Body of pancreas (tissue), 4 donors: ENCODE results near the gene SLC12A7. TPM values are rescaled to one million over a fixed set of nuclear protein-coding genes. Genes with fewer than 3 reads are reported as not detected.
A peak's percentile ranks its signal among the peaks of the same experiment; 100 is the strongest.

Source experiments
- ATAC-seq: fragments of 150-250 bp; one replicate; pipeline ENCODE4 v1.9.1; 2016
- DNase-seq, 4 donors: peaks; one replicate each; pipeline ENCODE4 v3.0.0-alpha.2; 2019
- H3K27ac ChIP-seq, 4 donors: fragments of 200-600 bp; sonication (generic); 1 replicate in 3 of 4; 2 replicates in 1 of 4; pipeline versions ENCODE4 v1.5.1 to v1.6.1; 2016 to 2019; ENCODE audit warnings: mild to moderate bottlenecking in 1 of 4, mixed read lengths in 1 of 4, moderate library complexity in 1 of 4
- H3K27me3 ChIP-seq, 2 donors: fragments of 200-600 bp; sonication (generic); one replicate each; pipeline ENCODE4 v1.6.0; 2016; ENCODE audit warnings: mild to moderate bottlenecking in 1 of 2
- H3K36me3 ChIP-seq, 2 donors: fragments of 200-600 bp; sonication (generic); replicated peaks in 1 of 2; 2 replicates each; pipeline ENCODE4 v1.5.1; 2016; ENCODE audit warnings: low read depth in 2 of 2; ENCODE audit not compliant: insufficient read depth in 1 of 2
- H3K4me1 ChIP-seq: fragments of 200-600 bp; sonication (generic); one replicate; pipeline ENCODE4 v1.6.0; 2016
- H3K4me3 ChIP-seq, 2 donors: fragments of 200-600 bp; sonication (generic); 1 replicate in 1 of 2; 2 replicates in 1 of 2; pipeline ENCODE4 v1.5.1; 2016 to 2019
- H3K9me3 ChIP-seq, 3 donors: fragments of 200-600 bp; sonication (generic); 1 replicate in 2 of 3; 2 replicates in 1 of 3; pipeline ENCODE4 v1.5.1; 2016
- POLR2A ChIP-seq, 3 donors: fragments of 450-650 bp; IDR thresholded peaks; one replicate each; pipeline ENCODE4 v1.6.1; 2016; ENCODE audit warnings: antibody characterized with exemption in 3 of 3, mild to moderate bottlenecking in 2 of 3
- WGBS, 2 donors: methylation state at CpG; one replicate each; pipeline ENCODE4 v1.1.5; 2017; 5-methylcytosine and 5-hydroxymethylcytosine counted together
- intact Hi-C: fragments of 100-400 bp; cut with DNase I; formaldehyde crosslinking; loops from one replicate; pipeline ENCODE4 v1.15.1; 2023
- total RNA-seq, 2 donors: library from RNA; depleted of rRNA; stranded (reverse); fragments of >200 nt; gene quantifications; one replicate each; pipeline ENCODE4 v1.1.0, GENCODE V29; 2016
- TF ChIP-seq, protein P1 (sequence below), 7 experiments: fragments of 450-650 bp in 4 of 7; fragments of 200-600 bp in 3 of 7; sonication (generic) in 3 of 7; IDR thresholded peaks; one replicate each; pipeline ENCODE4 v1.5.1; 2016 to 2019; ENCODE audit warnings: antibody characterized with exemption in 7 of 7

The SLC12A7 gene
- total RNA-seq, 2 donors from 2014 or later, result 35.5 to 42.8 TPM

DNA sequence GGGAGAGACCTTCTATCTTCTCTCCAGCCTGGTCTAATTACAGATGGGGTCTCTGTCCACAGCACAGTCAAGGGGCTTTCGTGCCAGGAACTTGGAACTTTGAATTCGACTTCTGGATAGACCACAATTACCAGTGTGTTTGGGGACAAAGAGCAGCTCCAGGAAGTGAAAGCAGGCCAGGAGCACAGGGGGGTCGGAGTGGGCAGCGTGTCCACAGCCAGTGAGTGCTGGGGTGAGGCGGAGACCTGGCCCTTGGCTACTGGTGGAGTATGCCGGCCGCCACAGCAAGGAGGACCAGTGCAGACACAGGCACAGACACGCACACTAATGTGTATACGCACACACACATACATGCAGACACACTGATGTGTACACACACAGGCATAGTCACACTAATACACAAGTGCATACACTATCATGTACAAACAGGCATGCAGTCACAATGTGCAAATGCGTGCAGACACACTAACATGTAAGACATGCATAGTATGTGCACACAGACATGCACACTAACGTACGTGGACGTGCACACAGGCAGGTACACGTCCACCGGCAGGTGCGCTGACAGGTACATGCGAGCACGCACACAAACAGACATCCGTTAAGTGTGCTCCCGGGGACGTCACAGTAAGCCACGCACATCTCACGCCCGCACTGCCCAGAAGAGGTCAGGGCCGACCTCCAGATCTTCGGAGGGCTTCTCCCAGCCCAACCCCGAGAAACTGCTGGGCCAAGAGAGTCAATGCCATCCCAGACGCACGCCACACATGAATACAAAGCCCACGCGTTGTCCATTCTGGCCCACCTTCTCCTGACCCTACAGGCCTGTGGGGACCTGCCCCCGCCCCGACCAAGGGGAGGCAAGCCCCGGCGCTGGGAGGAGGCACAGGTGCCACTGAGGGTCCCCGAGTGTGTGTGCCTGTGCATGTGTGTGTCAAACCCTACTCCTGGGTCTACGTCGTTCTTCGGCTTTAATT is 56.8 kb downstream of the SLC12A7 start:
- peaks cover 2 to 38% of the 10 kb centered on the region in 2 donors for H3K36me3 ChIP-seq
- no peaks in the 10 kb centered on the region for H3K9me3 ChIP-seq
- no peak for TF ChIP-seq POLR2A (IDR thresholded peaks at IDR 0.05)
- TF ChIP-seq, protein P1, sequence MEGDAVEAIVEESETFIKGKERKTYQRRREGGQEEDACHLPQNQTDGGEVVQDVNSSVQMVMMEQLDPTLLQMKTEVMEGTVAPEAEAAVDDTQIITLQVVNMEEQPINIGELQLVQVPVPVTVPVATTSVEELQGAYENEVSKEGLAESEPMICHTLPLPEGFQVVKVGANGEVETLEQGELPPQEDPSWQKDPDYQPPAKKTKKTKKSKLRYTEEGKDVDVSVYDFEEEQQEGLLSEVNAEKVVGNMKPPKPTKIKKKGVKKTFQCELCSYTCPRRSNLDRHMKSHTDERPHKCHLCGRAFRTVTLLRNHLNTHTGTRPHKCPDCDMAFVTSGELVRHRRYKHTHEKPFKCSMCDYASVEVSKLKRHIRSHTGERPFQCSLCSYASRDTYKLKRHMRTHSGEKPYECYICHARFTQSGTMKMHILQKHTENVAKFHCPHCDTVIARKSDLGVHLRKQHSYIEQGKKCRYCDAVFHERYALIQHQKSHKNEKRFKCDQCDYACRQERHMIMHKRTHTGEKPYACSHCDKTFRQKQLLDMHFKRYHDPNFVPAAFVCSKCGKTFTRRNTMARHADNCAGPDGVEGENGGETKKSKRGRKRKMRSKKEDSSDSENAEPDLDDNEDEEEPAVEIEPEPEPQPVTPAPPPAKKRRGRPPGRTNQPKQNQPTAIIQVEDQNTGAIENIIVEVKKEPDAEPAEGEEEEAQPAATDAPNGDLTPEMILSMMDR (IDR thresholded peaks at IDR 0.05), result no peak
- WGBS, 2 donors, result 83 to 94% methylated on average over 17 to 39 of the region's 39 CpGs
- no peak for DNase-seq
- no peak overlapping the region for H3K27ac ChIP-seq
- H3K4me3 ChIP-seq, result no peak overlapping the region
- intact Hi-C loops, result no loop called here
- no peaks in the 10 kb centered on the region for H3K27me3 ChIP-seq
- ATAC-seq, result no peak
- H3K4me1 ChIP-seq, result no peaks in the 10 kb centered on the region

DNA sequence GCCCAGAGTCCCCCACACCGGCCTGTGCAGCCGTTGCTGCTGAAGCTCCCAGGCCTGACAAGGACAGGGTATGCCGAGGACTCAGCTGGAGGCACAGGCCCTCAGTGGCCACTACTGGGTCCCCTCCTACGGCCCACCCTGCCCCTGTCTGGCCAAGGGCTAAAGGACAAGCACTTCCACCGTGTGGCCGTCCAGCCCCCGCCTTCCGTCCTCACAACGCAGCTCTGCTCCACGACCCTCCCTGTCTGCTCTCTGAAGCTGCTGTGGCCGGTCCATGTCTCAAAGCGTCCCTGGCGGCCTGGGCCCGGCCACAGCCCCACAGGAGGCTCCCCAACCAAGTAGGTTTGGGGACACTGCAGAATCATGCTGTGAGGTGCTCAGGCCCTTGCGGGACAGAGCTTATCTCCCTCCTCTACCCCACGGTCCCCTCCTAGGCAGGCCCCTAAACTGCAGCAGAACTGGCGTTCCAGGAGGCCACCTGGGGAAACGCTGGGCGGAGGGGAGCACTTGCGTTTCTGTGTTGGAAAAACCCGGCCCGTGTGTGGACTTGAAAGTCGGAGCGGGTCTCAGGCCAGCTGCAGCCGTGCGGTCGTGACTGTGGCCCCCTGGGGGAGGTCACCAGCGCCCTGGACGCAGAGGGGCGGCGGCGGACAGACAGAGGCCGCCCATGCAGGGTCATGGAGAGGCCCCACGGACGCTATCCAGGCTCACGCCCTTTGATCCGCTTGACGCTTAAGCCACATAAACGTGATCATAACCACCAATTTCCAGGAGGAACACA is 57.7 kb downstream of the SLC12A7 start:
- ATAC-seq, result no peak
- H3K27ac ChIP-seq, result no peak overlapping the region
- H3K36me3 ChIP-seq, result peaks cover 0 to 32% of the 10 kb centered on the region in 2 donors
- intact Hi-C loops, result no loop called here
- DNase-seq, result no peak
- WGBS, 2 donors, result 88 to 89% methylated on average over 28 to 37 of the region's 39 CpGs
- no peaks in the 10 kb centered on the region for H3K4me1 ChIP-seq
- TF ChIP-seq POLR2A (IDR thresholded peaks at IDR 0.05), result no peak
- no peaks in the 10 kb centered on the region for H3K27me3 ChIP-seq
- H3K9me3 ChIP-seq, result no peaks in the 10 kb centered on the region
- H3K4me3 ChIP-seq, result no peak overlapping the region

DNA sequence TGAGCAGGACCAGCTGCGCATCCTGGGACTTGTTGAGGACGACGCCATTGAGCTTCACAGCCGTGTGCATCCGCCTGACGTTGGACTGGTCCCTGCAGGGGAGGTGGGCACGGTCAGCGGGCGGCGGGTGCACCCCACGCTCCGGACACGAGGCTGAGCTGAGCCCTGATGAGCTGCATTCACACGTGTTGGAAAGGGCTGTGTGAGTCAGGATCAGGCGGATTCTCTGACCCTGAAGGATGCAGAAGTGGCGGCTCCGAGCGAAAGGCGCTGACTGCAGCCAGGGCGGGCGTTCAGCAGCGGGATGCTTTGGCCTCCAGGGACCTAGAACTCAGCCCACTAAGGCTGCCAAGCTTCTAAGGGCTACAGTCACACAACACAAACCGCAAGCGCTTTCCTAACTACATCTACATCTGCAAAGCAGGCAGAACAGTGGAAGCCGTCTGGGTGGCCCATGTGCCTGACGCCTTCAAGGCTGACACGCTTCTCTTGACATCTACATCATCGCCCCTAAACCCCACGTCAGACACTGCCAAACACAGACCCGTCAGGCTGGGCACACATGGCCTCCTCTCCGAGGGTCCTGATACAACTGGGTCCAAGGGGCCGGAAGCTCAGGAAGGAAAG is 58.4 kb downstream of the SLC12A7 start:
- no peaks in the 10 kb centered on the region for H3K4me1 ChIP-seq
- no peak overlapping the region for H3K4me3 ChIP-seq
- intact Hi-C loops, result no loop called here
- 91 to 93% methylated on average over 17 to 32 of the region's 32 CpGs for WGBS, 2 donors
- no peak overlapping the region for H3K27ac ChIP-seq
- DNase-seq, result peak in 1 of 4 donors; percentile 43
- peaks cover 0 to 31% of the 10 kb centered on the region in 2 donors for H3K36me3 ChIP-seq
- ATAC-seq, result peak; percentile 17
- no peak for TF ChIP-seq POLR2A (IDR thresholded peaks at IDR 0.05)
- TF ChIP-seq, protein P1 (IDR thresholded peaks at IDR 0.05), result no peak
- H3K27me3 ChIP-seq, result no peaks in the 10 kb centered on the region
- H3K9me3 ChIP-seq, result no peaks in the 10 kb centered on the region

DNA sequence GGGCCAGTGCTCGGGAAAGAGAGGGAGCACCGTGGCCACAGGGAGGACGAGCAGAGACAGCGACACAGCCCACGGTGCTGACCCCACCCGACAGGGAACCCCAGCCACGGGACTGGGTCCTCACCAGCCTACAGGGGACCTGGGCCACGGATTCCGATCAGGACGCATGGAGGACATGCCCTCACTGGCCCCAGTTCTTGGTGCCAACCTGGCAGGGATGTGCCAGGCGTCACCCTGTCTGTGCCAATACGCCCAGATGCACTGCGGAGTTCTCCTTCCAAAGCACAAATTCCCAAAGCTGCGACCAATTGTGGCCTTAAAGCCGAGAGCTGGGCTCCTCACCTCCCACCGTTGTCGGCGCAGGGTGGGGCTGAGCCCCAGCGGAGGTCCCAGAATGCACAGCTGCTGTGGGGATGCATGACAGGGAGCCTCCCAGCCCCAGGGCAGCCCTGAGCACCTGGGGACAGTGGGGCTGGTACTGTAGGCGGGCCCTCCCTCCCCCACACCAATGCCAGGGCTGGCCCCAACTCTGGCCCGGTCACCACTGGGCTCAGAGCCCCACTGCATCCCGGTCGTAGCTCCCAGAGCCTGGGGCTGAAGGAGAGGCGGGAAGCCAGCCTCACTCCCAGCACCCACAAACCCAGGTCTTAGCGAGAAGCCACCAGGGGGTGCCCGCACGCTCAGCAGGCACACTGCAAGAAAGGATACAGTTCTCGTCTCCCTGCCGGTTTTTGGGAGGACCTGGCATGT is 59.0 kb downstream of the SLC12A7 start:
- Histone ChIP-seq H3K27ac (no peak overlapping the region), H3K36me3 (peaks cover 0 to 26% of the 10 kb centered on the region in 2 donors), H3K9me3 (no peaks in the 10 kb centered on the region), H3K4me1 (no peaks in the 10 kb centered on the region), H3K4me3 (no peak overlapping the region), H3K27me3 (no peaks in the 10 kb centered on the region)
- intact Hi-C loops, result no loop called here
- WGBS, 2 donors, result 89 to 95% methylated on average over 18 to 28 of the region's 29 CpGs
- TF ChIP-seq, protein P1 (IDR thresholded peaks at IDR 0.05), result peak in 1 of 7 experiments; percentile 9
- no peak for TF ChIP-seq POLR2A (IDR thresholded peaks at IDR 0.05)
- DNase-seq (no peak), ATAC-seq (no peak)
